HG03378 (cell line): ENCODE measurements around the gene ATXN1.
"Not testable (repeated sequence)": the region's sequence is repeated elsewhere in the genome, so short reads cannot be mapped to it uniquely, and the experiment has no call there.

ENCODE experiments used
- ATAC-seq: cut with Tn5 transposase; IDR thresholded peaks from one replicate; pipeline ENCODE4 v1.9.1; 2021; ENCODE audit warnings: mild to moderate bottlenecking, moderate library complexity; ENCODE audit not compliant: unreplicated experiment

Gene ATXN1

DNA sequence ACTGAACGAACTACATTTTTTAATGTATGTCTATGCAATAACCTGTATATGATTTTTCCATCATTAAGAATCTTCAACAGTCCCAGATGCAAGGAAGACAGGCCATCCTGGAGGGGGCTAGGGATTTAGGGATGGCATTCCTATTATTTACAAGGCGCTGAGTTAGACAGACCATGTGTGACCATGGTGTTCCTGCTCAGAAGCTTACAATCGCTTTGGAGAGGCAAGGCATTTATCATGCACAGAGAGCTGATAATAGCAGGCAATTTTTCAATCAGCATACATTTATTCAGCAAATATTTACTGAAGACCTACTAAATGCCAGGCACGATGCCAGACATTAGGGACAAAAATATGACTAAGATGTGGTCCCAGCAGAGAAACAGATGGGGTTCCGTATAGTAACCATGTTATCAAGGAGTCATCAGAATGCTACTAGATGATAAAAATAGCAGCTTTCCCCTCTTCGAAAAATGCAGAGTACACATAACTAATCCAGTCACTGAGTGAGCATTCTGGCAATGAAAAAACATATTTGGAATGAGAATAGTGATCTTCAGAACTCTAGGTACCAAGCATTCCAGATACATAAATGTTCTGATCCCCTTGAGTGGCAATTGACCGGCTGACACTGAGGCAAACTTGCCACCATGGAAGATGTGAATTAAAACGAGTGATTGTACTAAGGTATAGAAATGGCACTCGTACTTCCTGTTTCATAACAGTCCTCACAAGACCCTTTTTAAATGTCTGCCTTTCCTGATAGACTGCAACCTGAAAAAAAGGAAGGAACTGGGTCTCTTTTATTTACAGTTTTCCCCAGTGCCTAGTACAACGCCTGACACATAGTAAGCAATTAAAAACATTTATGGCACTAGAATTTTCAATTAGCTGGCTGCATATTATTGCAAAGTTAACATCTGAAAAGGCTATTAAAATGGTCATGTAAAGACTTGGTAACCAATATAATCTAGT is 135.7 kb downstream of the ATXN1 start:
- ATAC-seq: no peak

GRCh38 chr6:16624636-16625290 is 136.5 kb downstream of the ATXN1 start:
- no peak for ATAC-seq

- no peak for ATAC-seq
Measured at GRCh38 chr6:16623731-16624130, 137.5 kb downstream of the ATXN1 start.

DNA sequence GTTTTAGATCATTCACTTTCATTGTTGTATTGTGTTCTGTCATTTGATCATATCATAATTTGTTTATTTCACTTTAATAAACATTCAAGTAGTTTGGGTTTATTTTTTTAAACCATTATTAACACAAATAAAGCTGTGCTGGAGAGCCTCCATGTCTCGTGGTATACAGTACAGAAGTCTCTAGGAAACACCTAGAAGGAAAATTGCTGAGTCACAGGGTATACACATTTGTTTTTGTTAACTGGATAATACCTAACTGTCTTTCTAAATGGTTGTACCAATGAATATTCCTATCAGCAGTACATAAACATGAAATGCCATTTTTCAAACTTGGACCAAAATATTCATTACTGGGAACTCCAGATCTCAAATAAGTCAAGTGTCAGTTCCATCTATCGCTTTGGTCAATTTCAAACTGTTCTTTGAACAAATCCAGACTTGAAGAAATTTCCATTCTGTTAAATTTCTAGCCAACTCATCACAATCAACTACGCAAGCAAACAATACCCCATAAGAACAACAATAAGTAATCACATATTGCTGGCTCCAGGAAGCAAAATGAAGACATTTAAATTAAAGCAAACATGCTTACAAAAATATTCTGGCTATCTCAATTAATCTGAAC is 138.1 kb downstream of the ATXN1 start:
- no peak for ATAC-seq

DNA sequence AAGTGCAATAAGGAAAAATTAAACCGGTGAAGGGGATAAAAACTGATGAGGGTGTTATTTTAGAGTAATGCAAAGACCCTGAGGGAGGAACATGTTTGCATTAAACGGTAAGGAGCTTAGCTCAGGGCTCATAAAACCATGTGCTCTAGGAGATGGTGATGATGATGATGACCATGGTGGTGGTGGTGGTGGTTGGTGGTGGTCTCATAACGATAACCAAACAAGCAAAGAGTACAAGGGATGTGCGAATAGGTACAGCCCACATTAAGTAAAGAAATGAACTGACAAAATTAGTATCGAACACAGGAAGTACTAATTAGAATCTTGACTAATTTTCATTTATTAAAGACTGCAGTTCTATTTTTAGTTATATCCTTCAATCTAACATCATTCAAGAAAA is 139.1 kb downstream of the ATXN1 start:
- ATAC-seq: no peak

DNA sequence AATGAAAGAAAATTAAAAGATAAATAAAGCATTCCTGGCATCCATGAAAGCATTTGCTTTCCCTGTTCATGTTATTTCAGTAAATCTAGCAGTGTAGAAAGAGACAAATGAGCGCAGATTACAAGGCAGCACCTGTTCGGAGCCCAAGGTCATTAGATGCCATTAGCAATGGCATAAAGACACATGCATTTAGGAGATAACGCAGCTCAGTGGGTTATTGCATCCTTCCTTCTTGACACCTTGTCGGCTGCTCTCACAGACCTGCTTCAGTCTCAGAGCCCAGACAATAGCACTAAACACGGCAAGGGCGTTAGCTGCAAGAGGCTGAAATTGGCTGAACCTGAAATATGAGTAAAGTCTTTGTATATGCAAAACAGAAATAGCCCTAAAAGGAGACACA is 140.3 kb downstream of the ATXN1 start:
- ATAC-seq: no peak

DNA sequence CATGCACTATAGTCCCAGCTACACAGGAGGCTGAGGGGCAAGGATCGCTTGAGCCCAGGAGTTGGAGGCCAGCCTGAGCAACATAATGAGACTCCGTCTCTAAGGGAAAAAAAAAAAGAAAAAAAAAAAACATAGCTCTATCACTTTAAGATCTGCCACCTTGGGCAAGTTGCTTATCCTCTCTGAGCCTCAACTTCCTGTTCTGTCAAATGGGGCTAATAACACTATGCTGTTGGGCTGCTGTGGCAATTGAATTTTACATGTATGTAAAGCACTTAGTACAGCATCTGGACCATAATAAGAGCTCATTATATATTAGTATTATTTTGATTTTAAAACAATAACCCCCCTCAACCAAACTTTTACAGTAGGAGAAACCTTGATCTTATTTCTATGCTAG is 141.5 kb downstream of the ATXN1 start:
- ATAC-seq: no peak

- no peak for ATAC-seq
Measured at GRCh38 chr6:16618962-16619361, 142.3 kb downstream of the ATXN1 start.

DNA sequence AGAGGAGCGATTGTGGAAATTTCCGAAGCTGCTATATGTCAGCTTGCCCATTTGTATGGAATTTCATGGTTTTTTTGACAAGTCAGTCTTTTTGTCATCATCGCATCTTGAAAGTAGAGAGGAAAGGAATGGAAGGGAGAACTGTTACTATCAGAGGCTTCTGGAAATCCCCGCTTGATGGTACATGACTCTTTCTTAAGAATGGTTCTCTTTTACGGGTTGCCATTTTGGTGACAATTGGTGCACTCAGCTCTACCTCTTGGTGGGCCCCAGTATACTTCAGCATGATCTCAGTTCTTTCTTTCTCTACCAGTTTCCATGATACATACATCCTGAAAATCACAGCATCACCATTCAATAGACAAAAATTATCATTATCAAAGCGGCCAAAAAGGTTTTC is 146.0 kb downstream of the ATXN1 start:
- ATAC-seq: not testable (repeated sequence)

- ATAC-seq: not testable (repeated sequence)
Measured at GRCh38 chr6:16614143-16614542, 147.1 kb downstream of the ATXN1 start.

- ATAC-seq: not testable (repeated sequence)
Measured at GRCh38 chr6:16613504-16613903, 147.8 kb downstream of the ATXN1 start.

- no peak for ATAC-seq
Measured at GRCh38 chr6:16608444-16608843, 152.8 kb downstream of the ATXN1 start.

- peak; percentile 88 for ATAC-seq
Measured at GRCh38 chr6:16602035-16602434, 159.2 kb downstream of the ATXN1 start.

DNA sequence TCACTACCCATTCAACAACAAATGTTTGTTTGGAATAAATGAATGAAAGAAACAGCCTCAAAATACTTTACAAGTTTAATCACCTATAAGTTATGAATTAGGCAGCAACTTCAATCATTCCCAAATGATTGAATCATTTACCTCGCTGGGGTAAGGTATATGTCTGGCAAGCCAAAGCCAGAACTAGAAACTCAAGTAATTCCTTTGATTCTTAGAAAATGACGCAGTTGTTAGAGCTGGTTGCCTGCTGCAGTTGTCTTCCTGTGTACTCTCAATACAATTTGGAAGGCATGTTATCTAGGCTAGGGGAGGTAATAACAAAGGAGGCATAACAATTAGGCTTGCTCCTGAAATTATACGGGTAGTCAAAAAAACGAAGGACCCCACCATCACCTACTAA is 160.6 kb downstream of the ATXN1 start:
- ATAC-seq: no peak

- no peak for ATAC-seq
Measured at GRCh38 chr6:16600026-16600425, 161.2 kb downstream of the ATXN1 start.

DNA sequence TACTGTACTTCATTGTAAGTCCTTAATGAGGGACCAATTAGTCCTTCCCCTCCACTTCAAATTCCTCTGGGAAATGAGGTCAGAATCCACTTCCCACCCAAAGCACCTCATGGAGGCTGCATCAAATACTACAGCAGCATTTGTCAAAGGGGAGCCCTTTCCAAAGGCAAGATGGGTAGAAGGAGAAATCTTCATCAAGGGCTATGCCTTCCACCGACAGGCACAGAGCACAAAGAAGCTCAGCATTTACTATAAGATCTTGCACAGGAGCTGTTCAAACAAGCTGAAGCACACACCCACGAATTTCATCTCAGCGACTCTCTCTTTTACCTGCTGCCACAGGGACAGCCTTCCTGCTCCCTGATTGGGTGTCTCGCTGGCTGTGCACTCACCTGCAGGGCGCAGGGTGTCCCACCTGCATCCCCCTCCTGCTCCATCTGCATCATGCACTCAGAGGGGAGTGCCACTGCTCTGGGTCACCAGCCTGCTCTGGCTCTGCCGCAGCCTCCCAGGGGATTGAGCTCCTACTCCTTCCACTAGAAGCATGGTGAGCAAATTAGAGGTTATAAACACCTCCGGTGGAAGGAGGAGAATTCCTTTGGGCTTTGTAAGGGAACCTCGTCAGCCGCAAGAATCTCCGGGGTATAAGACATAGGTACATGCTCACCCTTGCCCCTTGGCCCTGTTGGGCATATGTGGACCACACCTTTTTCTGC is 164.5 kb downstream of the ATXN1 start:
- ATAC-seq: no peak

GRCh38 chr6:16595514-16596120 is 165.6 kb downstream of the ATXN1 start:
- no peak for ATAC-seq

DNA sequence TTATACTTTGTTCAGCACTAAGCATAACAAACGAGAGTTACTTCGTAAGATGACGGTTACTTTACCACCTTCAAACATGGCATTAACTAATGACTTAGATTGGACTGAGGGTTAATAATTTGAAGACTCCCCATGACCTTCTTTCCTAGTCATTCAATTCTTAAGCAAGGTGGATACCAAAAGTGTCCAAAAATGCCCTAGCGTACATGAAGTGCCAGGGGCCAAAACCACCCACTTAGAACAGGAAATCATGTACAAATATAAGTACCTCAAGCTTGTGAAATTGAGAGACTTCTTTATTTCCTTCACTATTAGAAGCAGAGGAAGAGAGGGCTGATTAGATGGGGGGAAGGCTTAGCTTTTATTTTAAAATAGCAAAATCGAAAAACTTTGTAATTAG is 166.4 kb downstream of the ATXN1 start:
- ATAC-seq: no peak

DNA sequence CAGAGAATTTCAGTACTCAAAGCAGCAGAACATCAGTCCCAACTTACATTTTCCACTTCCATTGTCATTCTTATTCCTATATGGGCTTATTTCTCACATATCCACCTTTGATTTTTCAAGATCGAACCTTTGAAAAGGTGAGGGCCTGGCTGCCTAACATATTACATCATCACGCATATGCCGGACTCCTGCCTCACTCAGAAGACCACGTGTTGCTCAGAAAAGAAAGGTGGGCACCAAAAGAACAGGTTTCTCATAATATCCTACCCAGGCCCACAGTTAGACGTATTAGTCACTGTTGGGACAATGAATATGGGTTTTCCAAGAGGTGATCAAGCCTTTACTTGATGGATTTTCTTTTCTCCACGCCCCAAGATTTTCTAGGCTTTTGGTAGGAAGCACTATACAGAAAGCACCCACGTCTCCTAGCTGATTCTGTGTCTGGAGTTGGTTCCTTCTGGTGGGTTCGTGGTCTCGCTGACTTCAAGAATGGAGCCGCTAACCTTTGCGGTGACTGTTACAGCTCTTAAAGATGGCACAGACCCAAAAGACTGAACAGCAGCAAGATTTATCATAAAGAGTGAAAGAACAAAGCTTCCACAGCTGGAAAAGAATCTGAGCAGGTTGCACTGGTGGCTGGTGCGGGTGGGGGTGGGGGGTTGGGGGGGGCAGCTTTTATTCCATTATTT is 168.9 kb downstream of the ATXN1 start:
- ATAC-seq: no peak
